GM19099 (cell line): ENCODE results near the gene MOXD1.

Source experiments
- POLR2A ChIP-seq: IDR thresholded peaks from 3 replicates; pipeline ENCODE4 v1.6.1; 2011; ENCODE audit warnings: low read depth; ENCODE audit not compliant: insufficient read length; ENCODE audit errors: extremely low read depth

Gene MOXD1

GRCh38 chr6:132330759-132331158 lies 70.5 kb downstream of the MOXD1 start:
- TF ChIP-seq POLR2A = no peak

- no peak for TF ChIP-seq POLR2A
Measured at GRCh38 chr6:132322398-132322797, 78.9 kb downstream of the MOXD1 start.

DNA sequence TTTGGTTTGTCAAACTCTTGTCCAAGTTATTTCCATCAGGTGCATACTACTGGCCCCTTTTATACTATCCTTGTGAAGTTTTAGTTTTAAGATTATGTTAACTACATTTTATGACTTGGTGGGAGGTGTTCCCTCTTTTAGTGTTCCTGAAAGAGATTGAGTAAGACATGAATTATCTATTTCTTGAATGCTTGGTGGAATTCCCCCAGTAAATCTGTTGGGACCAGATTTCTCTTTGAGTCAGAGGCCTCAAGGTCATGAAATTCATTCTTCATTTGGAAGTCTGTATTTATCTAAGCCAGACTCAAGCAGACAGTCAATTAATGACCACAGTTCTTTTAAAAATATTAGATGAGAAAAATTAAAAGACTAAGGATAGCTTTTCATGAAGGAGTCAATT lies 81.3 kb downstream of the MOXD1 start:
- no peak for TF ChIP-seq POLR2A

GRCh38 chr6:132316970-132317369 lies 84.3 kb downstream of the MOXD1 start:
- TF ChIP-seq POLR2A = no peak

GRCh38 chr6:132314432-132314831 lies 86.8 kb downstream of the MOXD1 start:
- no peak for TF ChIP-seq POLR2A

GRCh38 chr6:132310921-132311320 lies 90.4 kb downstream of the MOXD1 start:
- no peak for TF ChIP-seq POLR2A

GRCh38 chr6:132304891-132305305 lies 96.4 kb downstream of the MOXD1 start:
- TF ChIP-seq POLR2A = no peak

DNA sequence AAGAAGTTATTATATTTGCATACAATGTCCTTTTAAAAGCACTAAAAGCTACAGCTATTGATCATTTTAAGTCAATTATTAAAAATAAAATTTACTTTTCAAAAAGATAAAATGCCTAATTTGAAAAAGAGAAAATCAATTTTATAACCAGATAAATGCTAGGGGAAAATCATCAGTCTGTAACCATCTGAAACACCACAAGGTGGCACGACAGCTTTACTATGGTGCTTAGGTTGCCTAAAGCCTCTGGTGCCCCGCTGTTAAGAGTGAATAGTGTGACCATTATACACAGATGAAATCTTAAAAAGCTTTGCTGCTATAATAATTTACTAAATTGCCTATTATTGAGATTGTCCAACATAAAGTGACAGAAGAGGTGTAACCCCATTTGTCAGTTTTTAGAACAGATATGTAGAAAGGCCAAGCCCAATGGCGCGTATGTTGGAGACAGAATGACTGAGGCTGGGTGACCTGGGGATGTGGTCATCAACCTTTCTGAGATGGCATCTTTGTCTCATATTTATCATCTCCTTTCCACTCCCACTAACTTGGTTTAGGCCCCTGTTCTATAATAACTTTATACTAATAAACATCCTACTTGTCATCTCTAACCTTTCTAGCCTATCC lies 100.8 kb downstream of the MOXD1 start:
- TF ChIP-seq POLR2A = no peak

DNA sequence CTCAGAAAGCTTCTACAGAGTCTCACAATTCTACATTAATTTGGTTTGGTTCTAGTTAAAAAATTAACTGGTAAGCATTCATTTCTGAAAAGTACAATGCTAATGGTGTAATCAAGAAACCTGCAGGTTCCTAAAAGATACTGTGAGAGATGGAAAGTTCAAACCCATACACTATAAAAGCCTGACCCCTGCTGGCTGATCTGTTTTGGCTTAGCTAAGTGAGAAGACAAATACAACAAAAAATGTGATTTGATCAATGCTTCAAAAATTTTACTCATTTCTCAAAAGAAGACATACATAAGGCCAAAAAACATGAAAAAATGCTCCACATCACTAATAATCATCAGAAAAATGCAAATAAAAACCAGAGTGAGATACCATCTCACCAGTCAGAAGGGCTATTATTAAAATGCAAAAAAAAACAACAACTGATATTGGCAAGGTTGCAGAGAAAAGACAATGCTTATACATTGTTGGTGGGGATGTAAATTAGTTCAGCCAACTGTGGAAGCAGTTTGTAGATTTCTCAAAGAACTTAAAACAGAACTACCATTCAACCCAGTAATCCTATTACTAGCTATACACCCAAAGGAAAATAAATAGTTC lies 102.8 kb downstream of the MOXD1 start:
- TF ChIP-seq POLR2A = no peak

GRCh38 chr6:132289756-132290155 lies 111.5 kb downstream of the MOXD1 start:
- no peak for TF ChIP-seq POLR2A

DNA sequence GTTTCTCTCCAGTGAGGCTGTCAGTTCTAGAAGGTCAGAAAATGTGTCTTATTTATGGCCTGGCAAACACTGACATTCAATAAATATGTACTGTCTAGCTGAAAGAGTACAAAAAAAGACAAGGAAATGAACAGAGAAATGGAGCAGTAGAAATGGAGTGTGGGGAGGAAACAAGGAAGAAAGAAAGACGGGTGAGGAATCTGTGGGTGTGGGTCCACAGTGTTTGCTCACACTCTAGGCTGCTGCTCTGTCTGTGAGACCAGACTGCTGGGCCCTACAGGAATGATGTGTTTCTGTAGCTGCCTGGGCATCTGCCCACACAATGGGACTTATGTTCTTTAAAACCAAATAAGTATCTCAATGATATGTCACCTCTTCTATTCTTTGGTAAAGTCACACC lies 114.2 kb downstream of the MOXD1 start:
- no peak for TF ChIP-seq POLR2A

DNA sequence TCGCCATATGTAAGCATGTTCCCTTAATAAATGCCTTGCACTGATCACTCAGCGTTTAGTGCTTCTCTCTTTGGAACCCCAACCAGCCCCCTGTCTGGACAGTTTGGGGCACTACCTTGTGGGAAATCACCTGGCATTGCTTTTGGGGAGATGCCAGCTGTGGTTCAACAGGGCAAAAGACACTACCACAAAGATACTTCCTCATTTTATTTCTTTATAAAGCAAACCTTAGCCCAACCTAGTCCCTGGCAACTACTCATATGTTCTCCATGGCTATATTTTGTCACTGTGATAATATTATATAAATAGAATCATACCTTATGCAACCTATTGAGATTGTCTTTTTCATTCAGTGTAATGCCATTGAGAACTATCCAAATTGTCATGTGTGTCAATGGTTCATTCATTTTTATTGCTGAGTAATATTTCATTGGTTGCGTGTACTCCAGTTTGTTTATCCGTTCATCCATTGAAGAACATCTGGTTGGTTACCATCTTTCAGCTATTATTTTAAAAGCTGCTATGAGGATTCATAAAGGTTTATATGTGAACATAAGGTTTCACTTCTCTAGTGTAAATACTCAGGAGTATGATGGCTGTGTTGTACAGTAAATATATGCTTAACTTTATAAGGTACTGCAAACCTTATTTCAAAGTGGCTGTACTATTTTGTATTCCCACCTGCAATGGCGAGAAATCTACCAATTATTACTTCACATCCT lies 114.8 kb downstream of the MOXD1 start:
- no peak for TF ChIP-seq POLR2A

DNA sequence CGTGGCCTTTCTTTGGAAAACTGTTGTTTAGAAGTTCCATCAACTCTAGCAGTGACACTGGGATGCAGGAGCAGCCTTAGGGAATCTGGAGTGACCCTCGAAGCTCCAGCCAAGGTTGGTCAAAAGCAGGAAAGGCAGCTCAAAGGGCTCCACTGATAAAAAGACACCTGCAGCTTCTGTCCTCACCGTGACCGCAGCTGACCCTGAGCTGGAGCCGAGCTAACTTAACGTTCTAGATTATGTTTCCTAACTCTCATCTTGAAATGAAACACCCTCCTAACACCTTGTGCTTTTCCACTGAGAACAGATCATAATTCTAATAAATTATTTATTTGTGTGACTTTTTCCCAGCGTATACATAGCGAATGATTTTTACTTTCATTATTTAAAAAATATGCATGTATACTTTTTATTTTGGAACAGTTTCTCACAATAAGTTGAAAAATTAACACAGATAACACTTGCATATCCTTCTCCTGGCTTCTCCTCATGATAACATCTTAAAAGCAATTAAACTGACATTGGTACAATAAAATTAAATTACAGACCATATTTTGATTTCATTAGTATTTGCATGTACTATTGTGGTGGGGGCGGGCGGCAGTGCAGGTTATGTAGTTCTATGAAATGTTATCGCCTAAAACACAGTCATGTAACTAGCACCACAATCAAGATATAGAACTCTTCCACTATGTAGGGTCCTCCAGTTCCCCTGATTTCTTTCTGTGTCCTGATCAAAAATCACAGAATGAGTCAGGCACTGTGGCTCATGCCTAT lies 116.1 kb downstream of the MOXD1 start:
- no peak for TF ChIP-seq POLR2A

- TF ChIP-seq POLR2A = no peak
Measured at GRCh38 chr6:132282696-132283095, 118.6 kb downstream of the MOXD1 start.

DNA sequence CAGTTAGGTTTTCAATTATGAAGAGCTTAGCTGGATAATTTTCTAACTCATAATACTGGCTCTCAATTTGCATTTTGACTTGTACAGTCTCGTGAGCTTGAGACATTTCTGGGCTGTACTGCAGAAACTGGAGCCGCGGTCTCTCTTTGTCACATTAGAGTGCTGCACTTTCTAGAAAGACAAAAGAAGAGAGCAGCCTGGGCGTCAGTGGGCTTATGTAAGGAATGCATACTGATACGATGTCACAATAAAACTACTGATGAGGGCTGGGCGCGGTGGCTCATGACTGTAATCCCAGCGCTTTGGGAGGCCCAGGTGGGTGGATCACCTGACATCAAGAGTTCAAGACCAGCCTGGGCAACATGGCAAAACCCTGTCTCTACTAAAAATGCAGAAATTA lies 120.8 kb downstream of the MOXD1 start:
- TF ChIP-seq POLR2A = no peak

GRCh38 chr6:132279592-132280139 lies 121.6 kb downstream of the MOXD1 start:
- TF ChIP-seq POLR2A = no peak
